Uterus (tissue), 2 donors: ENCODE data around the gene GMEB2.

Experiments used
- CTCF ChIP-seq, 4 experiments: fragments of 200-600 bp in 2 of 4; fragments of 450-650 bp in 2 of 4; sonication (generic) in 2 of 4; IDR thresholded peaks; one replicate each; pipeline ENCODE4 v1.5.1; 2016 to 2019; ENCODE audit warnings: antibody characterized with exemption in 4 of 4, mild to moderate bottlenecking in 2 of 4, moderate library complexity in 1 of 4
- POLR2A ChIP-seq, 2 donors: fragments of 450-650 bp; IDR thresholded peaks; one replicate each; pipeline ENCODE4 v1.6.1; 2016; ENCODE audit warnings: antibody characterized with exemption in 2 of 2, mild to moderate bottlenecking in 1 of 2, moderate library complexity in 1 of 2

- no peak for TF ChIP-seq CTCF (IDR thresholded peaks at IDR 0.05)
- TF ChIP-seq POLR2A (IDR thresholded peaks at IDR 0.05) = no peak
Measured at GRCh38 chr20:63612276-63612931, 14.5 kb downstream of the GMEB2 start.
